Uterus (tissue), 2 donors: ENCODE data around the gene RAD51B.

ENCODE experiments used
- POLR2A ChIP-seq, 2 donors: fragments of 450-650 bp; IDR thresholded peaks; one replicate each; pipeline ENCODE4 v1.6.1; 2016; ENCODE audit warnings: antibody characterized with exemption in 2 of 2, mild to moderate bottlenecking in 1 of 2, moderate library complexity in 1 of 2
- TF ChIP-seq, protein P1 (sequence below), 4 experiments: fragments of 200-600 bp in 2 of 4; fragments of 450-650 bp in 2 of 4; sonication (generic) in 2 of 4; IDR thresholded peaks; one replicate each; pipeline ENCODE4 v1.5.1; 2016 to 2019; ENCODE audit warnings: antibody characterized with exemption in 4 of 4, mild to moderate bottlenecking in 2 of 4, moderate library complexity in 1 of 4

DNA sequence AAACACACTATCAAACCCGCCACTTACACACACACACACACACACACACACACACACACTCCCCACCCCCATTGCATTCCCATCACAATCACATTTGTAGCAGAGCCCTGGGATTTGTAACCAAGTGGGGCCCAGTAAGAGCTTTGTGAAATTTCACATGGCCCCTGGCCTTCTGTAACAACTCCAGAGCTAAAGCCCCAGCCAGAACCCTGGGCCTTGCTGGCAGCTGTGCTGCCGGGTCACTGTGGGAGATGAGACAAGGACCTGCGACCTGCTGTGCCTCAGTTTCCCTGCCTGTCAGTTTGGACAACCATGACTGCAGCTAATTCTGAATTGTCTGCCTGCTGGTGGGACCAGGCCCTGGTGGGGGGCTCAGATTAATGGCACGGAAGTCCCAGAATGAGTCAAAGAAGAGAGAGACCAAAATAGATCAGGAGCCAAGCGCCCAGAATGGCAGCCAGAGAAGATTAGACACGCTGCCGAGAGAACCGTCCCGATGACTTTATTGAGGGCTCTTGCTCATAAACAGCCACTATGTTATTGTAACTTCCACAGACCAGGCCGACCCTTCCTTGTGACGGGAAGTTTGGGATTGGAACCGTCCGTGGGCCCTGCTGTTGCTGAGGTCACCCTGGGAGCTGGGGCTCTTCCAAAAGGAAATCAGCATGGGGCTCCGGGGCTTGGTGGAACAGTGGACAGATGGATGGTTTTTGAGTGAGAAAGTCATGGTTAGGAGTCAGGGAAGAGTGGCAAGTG, 850.2 kb downstream of the RAD51B start:
- TF ChIP-seq, protein P1, sequence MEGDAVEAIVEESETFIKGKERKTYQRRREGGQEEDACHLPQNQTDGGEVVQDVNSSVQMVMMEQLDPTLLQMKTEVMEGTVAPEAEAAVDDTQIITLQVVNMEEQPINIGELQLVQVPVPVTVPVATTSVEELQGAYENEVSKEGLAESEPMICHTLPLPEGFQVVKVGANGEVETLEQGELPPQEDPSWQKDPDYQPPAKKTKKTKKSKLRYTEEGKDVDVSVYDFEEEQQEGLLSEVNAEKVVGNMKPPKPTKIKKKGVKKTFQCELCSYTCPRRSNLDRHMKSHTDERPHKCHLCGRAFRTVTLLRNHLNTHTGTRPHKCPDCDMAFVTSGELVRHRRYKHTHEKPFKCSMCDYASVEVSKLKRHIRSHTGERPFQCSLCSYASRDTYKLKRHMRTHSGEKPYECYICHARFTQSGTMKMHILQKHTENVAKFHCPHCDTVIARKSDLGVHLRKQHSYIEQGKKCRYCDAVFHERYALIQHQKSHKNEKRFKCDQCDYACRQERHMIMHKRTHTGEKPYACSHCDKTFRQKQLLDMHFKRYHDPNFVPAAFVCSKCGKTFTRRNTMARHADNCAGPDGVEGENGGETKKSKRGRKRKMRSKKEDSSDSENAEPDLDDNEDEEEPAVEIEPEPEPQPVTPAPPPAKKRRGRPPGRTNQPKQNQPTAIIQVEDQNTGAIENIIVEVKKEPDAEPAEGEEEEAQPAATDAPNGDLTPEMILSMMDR (IDR thresholded peaks at IDR 0.05), result no peak
- no peak for TF ChIP-seq POLR2A (IDR thresholded peaks at IDR 0.05)
